H9 (cell line): ENCODE data around the gene FRYL. TPM values are rescaled to one million over a fixed set of nuclear protein-coding genes. Genes with fewer than 3 reads are reported as not detected.

Experiments used
- DNase-seq: peaks from one replicate; pipeline ENCODE4 v3.0.0-alpha.2; 2017
- H2AFZ ChIP-seq: one replicate; pipeline ENCODE4 v1.6.1; 2013; ENCODE audit warnings: mild to moderate bottlenecking, low read length, control low read depth, moderate library complexity
- H2AK5ac ChIP-seq: 2 replicates; pipeline ENCODE4 v1.6.1; 2013; ENCODE audit warnings: low read length, control low read depth, mixed read lengths; ENCODE audit not compliant: insufficient read length
- H2BK120ac ChIP-seq: one replicate; pipeline ENCODE4 v1.6.1; 2013; ENCODE audit warnings: low read depth, mild to moderate bottlenecking, low read length, control low read depth, inconsistent platforms; ENCODE audit not compliant: poor library complexity, severe bottlenecking
- H2BK12ac ChIP-seq: 2 replicates; pipeline ENCODE4 v1.6.1; 2013; ENCODE audit warnings: low read length, control low read depth, mixed read lengths, low read depth; ENCODE audit not compliant: insufficient read length
- H2BK15ac ChIP-seq: 2 replicates; pipeline ENCODE4 v1.6.1; 2013; ENCODE audit warnings: low read depth, low read length, control low read depth
- H2BK20ac ChIP-seq: one replicate; pipeline ENCODE4 v1.6.1; 2013; ENCODE audit warnings: low read depth, mild to moderate bottlenecking, low read length, control low read depth, inconsistent platforms; ENCODE audit not compliant: poor library complexity, severe bottlenecking
- H2BK5ac ChIP-seq: 2 replicates; pipeline ENCODE4 v1.6.1; 2013; ENCODE audit warnings: low read length, control low read depth, mixed read lengths; ENCODE audit not compliant: insufficient read length
- H3K14ac ChIP-seq: 2 replicates; pipeline ENCODE4 v1.6.1; 2013; ENCODE audit warnings: low read length, control low read depth; ENCODE audit not compliant: insufficient read depth
- H3K18ac ChIP-seq: 2 replicates; pipeline ENCODE4 v1.6.1; 2013; ENCODE audit warnings: low read depth, mild to moderate bottlenecking, mixed read lengths, low read length, control low read depth; ENCODE audit not compliant: insufficient read length
- H3K23ac ChIP-seq: 2 replicates; pipeline ENCODE4 v1.6.1; 2013; ENCODE audit warnings: low read length, control low read depth, mixed read lengths, low read depth; ENCODE audit not compliant: insufficient read length
- H3K23me2 ChIP-seq: 2 replicates; pipeline ENCODE4 v1.6.1; 2013; ENCODE audit warnings: low read depth, mild to moderate bottlenecking, mixed read lengths, low read length, control low read depth; ENCODE audit not compliant: insufficient read length, poor library complexity, severe bottlenecking
- H3K27ac ChIP-seq: 2 replicates; pipeline ENCODE4 v1.5.1; 2013; ENCODE audit warnings: low read length, control low read depth, mixed read lengths, low read depth; ENCODE audit not compliant: insufficient read length
- H3K27me3 ChIP-seq: 2 replicates; pipeline ENCODE4 v1.6.1; 2013; ENCODE audit warnings: low read length, control low read depth, inconsistent platforms; ENCODE audit not compliant: insufficient read depth
- H3K4ac ChIP-seq: 2 replicates; pipeline ENCODE4 v1.6.1; 2013; ENCODE audit warnings: low read depth, mild to moderate bottlenecking, control low read depth, inconsistent platforms, low read length, moderate library complexity
- H3K4me1 ChIP-seq: 2 replicates; pipeline ENCODE4 v1.6.1; 2013; ENCODE audit warnings: low read length, control low read depth, inconsistent platforms; ENCODE audit not compliant: insufficient read depth
- H3K4me2 ChIP-seq: 2 replicates; pipeline ENCODE4 v1.6.1; 2013; ENCODE audit warnings: low read length, control low read depth, mixed read lengths; ENCODE audit not compliant: insufficient read length, insufficient read depth
- H3K56ac ChIP-seq: 2 replicates; pipeline ENCODE4 v1.6.1; 2013; ENCODE audit warnings: low read depth, mild to moderate bottlenecking, mixed read lengths, low read length, control low read depth; ENCODE audit not compliant: insufficient read length
- H3K79me1 ChIP-seq: 2 replicates; pipeline ENCODE4 v1.6.1; 2013; ENCODE audit warnings: low read depth, mild to moderate bottlenecking, moderate library complexity, low read length, control low read depth, inconsistent platforms; ENCODE audit not compliant: insufficient read depth, poor library complexity, severe bottlenecking
- H3K79me2 ChIP-seq: 2 replicates; pipeline ENCODE4 v1.6.1; 2013; ENCODE audit warnings: low read length, control low read depth, inconsistent platforms; ENCODE audit not compliant: insufficient read depth
- H3K9ac ChIP-seq: 2 replicates; pipeline ENCODE4 v1.6.1; 2013; ENCODE audit warnings: low read length, control low read depth, mixed read lengths; ENCODE audit not compliant: insufficient read length; ENCODE audit errors: extremely low read depth
- H3K9me3 ChIP-seq: one replicate; pipeline ENCODE4 v1.6.1; 2013; ENCODE audit warnings: low read depth, low read length, inconsistent platforms; ENCODE audit not compliant: control insufficient read depth
- H3T11ph ChIP-seq: one replicate; pipeline ENCODE4 v1.6.1; 2013; ENCODE audit warnings: mild to moderate bottlenecking, low read length, control low read depth, inconsistent platforms
- H4K20me1 ChIP-seq: one replicate; pipeline ENCODE4 v1.6.1; 2013; ENCODE audit not compliant: control insufficient read depth, insufficient read length, insufficient read depth
- H4K5ac ChIP-seq: 2 replicates; pipeline ENCODE4 v1.6.1; 2013; ENCODE audit warnings: low read depth, mild to moderate bottlenecking, mixed read lengths, low read length, control low read depth; ENCODE audit not compliant: insufficient read length
- H4K8ac ChIP-seq: replicated peaks from 2 replicates; pipeline ENCODE4 v1.6.1; 2013; ENCODE audit warnings: low read length, control low read depth, mixed read lengths, low read depth; ENCODE audit not compliant: insufficient read length
- H4K91ac ChIP-seq: 2 replicates; pipeline ENCODE4 v1.6.1; 2013; ENCODE audit warnings: low read depth, mild to moderate bottlenecking, moderate library complexity, mixed read lengths, low read length, control low read depth; ENCODE audit not compliant: insufficient read length
- H3K27ac Mint-ChIP-seq, 3 experiments: 2 replicates in 2 of 3; 3 replicates in 1 of 3; pipeline ENCODE4 v1.8.0; 2020 to 2021; ENCODE audit warnings: mixed read lengths in 3 of 3, mild to moderate bottlenecking in 1 of 3, moderate library complexity in 1 of 3
- H3K27me3 Mint-ChIP-seq: 2 replicates; pipeline ENCODE4 v1.8.0; 2021; ENCODE audit warnings: low read depth, mild to moderate bottlenecking, moderate library complexity, mixed read lengths
- H3K36me3 Mint-ChIP-seq, 3 experiments: 2 replicates in 2 of 3; 3 replicates in 1 of 3; pipeline ENCODE4 v1.8.0; 2020 to 2021; ENCODE audit warnings: low read depth in 3 of 3, mixed read lengths in 3 of 3; ENCODE audit not compliant: insufficient read depth in 1 of 3
- H3K4me1 Mint-ChIP-seq, 2 experiments: 2 replicates each; pipeline ENCODE4 v1.8.0; 2020; ENCODE audit warnings: mixed read lengths in 2 of 2
- H3K4me3 Mint-ChIP-seq, 2 experiments: 2 replicates in 1 of 2; 3 replicates in 1 of 2; pipeline ENCODE4 v1.8.0; 2020 to 2021; ENCODE audit warnings: mild to moderate bottlenecking in 2 of 2, mixed read lengths in 2 of 2, moderate library complexity in 1 of 2
- H3K9me3 Mint-ChIP-seq, 2 experiments: 2 replicates in 1 of 2; 3 replicates in 1 of 2; pipeline ENCODE4 v1.8.0; 2020; ENCODE audit warnings: mild to moderate bottlenecking in 2 of 2, mixed read lengths in 2 of 2, moderate library complexity in 1 of 2
- WGBS: extraction: QIAGEN DNeasy Blood & Tissue Kit; methylation state at CpG from one replicate; pipeline ENCODE4 v1.1.7; 2013; ENCODE audit warnings: missing lambda C conversion rate, low lambda C conversion rate, mixed read lengths; ENCODE audit not compliant: insufficient read length; ENCODE audit errors: extremely low coverage; 5-methylcytosine and 5-hydroxymethylcytosine counted together
- total RNA-seq: library from RNA; stranded (reverse); gene quantifications from 2 replicates; pipeline ENCODE4 v1.2.1, GENCODE V29; 2021
- TF ChIP-seq, protein P1 (sequence below): fragments of 200-600 bp; sonication (generic); conservative IDR thresholded peaks from 3 replicates; pipeline ENCODE4 v1.8.0; 2021; ENCODE audit warnings: antibody characterized with exemption, mild to moderate bottlenecking

Gene FRYL
- total RNA-seq, 1 experiment from 2014 or later = 31.5 TPM

DNA sequence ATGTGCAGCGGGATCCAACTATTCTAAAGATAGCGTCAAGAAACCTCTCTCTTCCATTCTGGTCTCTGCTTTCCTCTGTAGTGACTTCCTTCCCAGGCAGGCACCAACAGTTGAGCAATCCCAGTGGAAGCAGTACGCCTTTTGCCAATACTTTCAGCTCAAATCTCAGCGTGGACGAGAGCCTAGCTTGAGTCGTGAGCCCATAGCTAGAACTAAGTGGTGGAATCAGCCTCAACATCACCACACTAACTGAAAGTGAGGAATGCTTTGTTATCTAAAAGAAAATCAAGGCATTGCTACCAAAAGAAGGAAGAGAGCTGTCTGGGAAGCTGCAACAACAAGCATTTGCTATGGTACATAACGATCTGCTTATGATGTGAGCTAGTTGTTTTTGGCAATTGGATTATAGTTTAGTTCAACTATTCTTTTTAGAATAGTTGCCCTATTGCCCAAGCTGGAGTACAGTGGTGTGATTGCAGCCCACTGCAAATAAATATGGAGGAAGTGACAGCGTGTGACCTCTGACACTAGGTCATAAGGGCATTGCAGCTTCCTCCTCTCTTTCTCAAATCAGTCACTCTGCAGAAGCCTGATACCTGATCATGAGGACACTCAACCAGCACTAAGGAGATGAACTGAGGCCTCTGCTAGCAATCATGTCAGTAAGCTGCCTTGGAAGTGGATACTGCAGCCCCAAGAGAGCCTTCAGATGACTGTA, 24.7 kb upstream of the FRYL start:
- H2BK12ac ChIP-seq = no peak overlapping the region
- no peak overlapping the region for H3K14ac ChIP-seq
- no peak overlapping the region for H2AK5ac ChIP-seq
- no peak overlapping the region for H3K4ac ChIP-seq
- no peaks in the 10 kb centered on the region for H3K27me3 ChIP-seq
- H2AFZ ChIP-seq = no peak overlapping the region
- DNase-seq = no peak
- H2BK15ac ChIP-seq = no peak overlapping the region
- no peak overlapping the region for H2BK120ac ChIP-seq
- H3K79me2 ChIP-seq = no peaks in the 10 kb centered on the region
- H4K5ac ChIP-seq = no peak overlapping the region
- no peak overlapping the region for H3K23ac ChIP-seq
- H3K4me1 ChIP-seq = no peaks in the 10 kb centered on the region
- Mint-ChIP-seq H3K27me3 (no peaks in the 10 kb centered on the region), H3K4me1 (no peaks in the 10 kb centered on the region), H3K4me3 (no peak overlapping the region; a peak in 1 of 5 replicates), H3K27ac (peak overlapping the region in 1 of 3 experiments; percentile 55; a peak in 2 of 7 replicates), H3K36me3 (no peaks in the 10 kb centered on the region), H3K9me3 (no peaks in the 10 kb centered on the region)
- H3T11ph ChIP-seq = no peak overlapping the region
- H4K91ac ChIP-seq = no peak overlapping the region
- H3K79me1 ChIP-seq = no peaks in the 10 kb centered on the region
- no peak overlapping the region for H3K18ac ChIP-seq
- H2BK20ac ChIP-seq = no peak overlapping the region
- H3K4me2 ChIP-seq = no peak overlapping the region
- H4K20me1 ChIP-seq = no peaks in the 10 kb centered on the region
- H3K9ac ChIP-seq = no peak overlapping the region
- no peaks in the 10 kb centered on the region for H3K9me3 ChIP-seq
- TF ChIP-seq, protein P1, sequence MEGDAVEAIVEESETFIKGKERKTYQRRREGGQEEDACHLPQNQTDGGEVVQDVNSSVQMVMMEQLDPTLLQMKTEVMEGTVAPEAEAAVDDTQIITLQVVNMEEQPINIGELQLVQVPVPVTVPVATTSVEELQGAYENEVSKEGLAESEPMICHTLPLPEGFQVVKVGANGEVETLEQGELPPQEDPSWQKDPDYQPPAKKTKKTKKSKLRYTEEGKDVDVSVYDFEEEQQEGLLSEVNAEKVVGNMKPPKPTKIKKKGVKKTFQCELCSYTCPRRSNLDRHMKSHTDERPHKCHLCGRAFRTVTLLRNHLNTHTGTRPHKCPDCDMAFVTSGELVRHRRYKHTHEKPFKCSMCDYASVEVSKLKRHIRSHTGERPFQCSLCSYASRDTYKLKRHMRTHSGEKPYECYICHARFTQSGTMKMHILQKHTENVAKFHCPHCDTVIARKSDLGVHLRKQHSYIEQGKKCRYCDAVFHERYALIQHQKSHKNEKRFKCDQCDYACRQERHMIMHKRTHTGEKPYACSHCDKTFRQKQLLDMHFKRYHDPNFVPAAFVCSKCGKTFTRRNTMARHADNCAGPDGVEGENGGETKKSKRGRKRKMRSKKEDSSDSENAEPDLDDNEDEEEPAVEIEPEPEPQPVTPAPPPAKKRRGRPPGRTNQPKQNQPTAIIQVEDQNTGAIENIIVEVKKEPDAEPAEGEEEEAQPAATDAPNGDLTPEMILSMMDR = no peak
- WGBS = no CpG with 5 or more reads among the region's 8 CpGs
- H3K27ac ChIP-seq = no peak overlapping the region
- no peaks in the 10 kb centered on the region for H3K23me2 ChIP-seq
- no peak overlapping the region for H3K56ac ChIP-seq
- no peak overlapping the region for H4K8ac ChIP-seq
- H2BK5ac ChIP-seq = no peak overlapping the region
